Activated CD8-positive, alpha-beta memory T cell treated with anti-CD3 and anti-CD28 coated beads for 48 hours (primary cell): Measurements from ENCODE around the gene ACSS1.
"Not testable (repeated sequence)": the region's sequence is repeated elsewhere in the genome, so short reads cannot be mapped to it uniquely, and the experiment has no call there.

Experiments used
- DNase-seq, 3 experiments: peaks; one replicate each; pipeline ENCODE4 v3.0.0-alpha.2; 2020; ENCODE audit warnings: low read depth in 2 of 3, low spot score in 2 of 3

Gene ACSS1

DNA sequence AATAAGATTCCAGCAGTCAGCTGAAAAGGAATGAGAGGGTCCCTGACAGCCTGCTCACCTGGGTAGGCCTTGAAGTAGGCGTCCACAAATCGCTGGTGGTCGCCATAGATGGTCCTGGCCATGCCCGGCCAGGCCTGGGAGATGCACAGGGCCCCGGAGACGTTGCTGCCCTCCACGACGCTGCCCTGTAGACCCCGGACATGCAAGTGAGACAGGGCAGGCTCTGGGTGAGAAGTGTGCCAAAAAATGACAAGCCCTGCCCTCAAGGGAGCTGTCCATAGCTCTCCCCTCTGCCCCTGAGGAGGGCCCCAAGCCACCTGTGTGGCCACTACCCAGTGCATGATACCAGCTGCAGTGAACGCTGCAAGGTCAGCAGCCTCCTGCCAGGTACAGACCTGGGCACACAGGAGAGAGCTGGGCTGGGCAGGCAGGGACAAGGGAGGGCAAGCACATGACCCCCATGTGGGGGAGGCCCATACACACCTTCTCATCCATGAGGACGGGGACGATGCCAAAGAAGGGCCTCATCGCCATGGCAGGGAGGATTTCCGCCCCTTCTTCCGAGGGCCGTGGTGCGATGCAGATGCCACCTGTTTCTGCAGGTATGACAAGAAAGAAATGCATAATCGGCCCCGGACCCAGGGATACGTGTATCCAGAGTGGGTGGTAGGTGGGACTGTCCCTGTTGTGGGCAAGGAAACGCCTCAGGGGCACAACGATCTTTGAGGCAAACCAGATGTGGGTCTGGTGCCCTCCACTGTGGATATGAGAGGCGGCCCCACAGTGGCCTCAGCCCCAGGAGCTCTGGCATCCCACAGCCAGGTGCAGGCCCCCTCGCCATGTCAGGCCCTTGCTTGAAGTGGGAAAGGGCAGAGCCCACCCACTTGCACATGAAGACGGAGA is 44.2 kb downstream of the ACSS1 start:
- no peak for DNase-seq

DNA sequence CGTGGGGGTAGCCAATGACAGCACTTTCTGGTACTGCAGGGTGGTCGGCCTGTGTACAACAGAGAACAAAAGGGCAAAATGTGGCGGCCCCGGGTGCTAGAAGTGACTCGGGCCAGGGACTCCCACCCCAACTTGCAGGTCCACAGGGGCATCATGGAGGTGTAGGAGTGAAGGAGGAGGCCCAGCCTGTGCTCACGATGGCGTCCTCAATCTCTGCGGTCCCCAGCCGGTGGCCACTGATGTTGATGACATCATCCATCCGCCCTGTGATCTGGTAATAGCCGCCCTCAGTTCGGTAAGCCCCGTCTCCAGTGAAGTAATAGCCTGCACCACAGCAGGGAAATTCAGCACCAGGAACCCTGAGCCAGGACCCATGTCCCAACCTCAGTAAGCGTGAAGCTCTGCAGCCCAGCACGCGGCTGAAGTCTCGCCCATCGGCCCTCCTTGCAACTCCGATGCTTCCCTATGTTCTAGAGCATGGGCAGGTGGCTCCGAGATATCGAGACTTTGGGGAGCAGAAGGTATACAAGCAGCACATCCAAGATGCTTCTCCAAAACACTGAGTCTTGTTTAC is 45.2 kb downstream of the ACSS1 start:
- no peak for DNase-seq

DNA sequence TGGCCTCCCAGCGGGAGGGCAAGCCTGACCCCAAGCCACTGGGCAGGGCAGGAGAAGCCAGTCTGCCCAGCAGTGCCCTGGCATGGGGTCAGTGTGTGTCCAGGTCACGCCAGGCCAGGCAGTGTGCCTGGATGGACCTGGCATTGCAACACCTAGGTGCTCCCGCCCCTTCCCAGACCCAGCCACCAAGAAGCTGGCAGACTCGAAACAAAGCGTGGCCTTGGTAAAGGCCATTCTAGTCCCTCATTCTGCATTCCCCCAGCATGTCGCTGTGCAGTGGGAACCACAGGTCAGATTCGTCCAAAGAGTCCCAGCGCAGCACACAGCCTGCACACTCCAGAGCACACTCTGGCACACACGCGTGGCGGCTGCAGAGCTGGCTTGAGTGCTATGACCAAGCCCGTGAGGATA is 46.1 kb downstream of the ACSS1 start:
- DNase-seq, result no peak

DNA sequence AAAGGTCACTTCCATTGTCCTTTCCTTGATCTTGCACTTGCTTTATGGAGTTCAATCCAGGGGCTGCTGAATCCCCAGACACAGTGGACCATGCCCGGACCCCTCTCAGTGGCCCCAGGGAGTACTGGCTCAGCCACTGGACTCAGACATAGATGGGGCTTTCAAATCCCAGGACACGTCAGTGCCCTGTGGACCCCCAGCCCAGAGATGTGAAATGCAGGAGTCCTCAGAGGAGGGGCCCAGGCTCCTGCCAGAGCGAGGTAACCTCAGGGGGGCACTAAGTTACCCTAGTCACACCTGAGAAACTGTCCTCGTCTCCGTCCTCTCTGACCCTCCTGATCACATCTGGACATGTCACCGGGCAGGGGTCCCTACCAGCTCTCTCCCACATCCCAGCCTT is 46.7 kb downstream of the ACSS1 start:
- DNase-seq, result no peak

DNA sequence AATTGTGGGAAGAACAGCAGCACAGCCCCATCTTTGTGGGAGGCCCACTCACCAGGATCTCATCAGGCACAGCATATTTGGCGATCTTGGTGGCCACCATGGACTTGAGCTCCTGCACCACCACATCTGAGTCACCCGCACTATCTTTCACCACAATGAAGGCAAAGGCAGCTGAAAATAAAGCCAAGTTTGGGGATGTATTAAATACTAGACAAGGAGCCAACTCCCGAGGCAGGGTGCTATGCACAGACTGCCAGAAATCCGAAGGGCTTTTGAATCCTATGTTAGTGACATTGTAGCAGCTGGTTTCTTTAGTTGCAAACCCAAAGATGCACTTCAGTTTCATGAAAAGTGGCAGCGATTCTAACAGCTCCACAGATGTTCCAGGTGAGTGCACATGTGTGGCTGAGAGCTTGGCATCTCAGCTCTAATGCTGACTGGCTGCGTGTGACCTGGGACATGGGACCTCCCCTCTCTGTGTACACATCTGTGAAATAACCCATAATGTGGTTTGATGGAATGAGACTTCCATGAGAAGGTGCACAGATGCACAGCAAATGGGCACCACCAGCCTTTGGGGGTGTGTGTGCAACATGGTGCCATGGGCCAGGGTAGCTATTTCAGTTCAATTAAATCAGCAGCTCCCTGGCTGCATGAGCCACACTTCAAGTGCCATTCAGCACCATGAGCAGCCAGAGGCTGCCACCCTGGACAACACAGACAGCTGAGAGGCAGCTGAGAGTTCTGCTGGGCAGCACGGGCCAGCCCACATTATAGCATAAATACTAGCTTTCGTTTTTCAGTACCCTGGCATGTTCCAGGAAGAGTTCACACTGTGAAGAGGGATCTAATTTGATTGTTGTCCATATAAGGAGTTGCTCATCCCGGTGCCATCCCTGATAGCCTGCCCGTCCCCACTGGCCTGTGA is 48.5 kb downstream of the ACSS1 start:
- no peak for DNase-seq

DNA sequence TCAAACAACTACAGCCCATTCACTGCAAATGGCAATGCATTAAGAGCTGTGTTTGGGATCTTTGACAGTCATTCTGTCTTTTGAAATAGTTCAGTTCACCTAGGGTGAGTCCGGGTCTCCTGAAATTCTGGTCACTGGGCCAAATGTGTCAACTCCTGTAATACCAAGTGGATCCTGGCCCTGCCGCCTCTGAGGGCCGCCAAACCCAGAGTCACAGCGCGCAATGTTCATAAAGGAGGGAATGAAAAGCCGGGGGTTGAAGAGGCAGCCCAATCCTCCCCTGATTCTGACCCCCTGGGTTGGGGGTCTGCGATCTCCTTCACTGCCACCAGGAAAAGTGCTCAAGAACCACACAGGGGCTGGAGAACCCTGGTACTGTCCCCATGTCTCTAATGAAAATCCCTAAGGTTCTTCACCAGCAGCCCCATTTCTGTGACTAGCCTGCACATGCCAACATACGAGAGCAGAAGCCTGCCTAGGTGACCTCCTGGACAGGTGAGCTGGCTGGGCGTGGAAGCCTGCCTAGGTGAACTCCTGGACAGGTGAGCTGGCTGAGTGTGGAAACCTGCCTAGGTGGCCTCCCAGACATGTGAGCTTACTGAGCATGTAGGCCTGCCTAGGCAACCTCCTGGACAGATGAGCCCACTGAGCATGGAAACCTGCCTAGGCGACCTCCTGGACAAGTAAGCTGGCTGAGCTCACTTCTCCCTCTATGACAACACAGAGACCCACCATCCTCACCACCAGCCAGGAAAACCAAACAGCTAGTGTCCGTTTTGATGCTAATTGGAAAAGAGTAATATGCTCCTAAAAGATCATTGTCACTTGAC is 49.3 kb downstream of the ACSS1 start:
- DNase-seq, result no peak

DNA sequence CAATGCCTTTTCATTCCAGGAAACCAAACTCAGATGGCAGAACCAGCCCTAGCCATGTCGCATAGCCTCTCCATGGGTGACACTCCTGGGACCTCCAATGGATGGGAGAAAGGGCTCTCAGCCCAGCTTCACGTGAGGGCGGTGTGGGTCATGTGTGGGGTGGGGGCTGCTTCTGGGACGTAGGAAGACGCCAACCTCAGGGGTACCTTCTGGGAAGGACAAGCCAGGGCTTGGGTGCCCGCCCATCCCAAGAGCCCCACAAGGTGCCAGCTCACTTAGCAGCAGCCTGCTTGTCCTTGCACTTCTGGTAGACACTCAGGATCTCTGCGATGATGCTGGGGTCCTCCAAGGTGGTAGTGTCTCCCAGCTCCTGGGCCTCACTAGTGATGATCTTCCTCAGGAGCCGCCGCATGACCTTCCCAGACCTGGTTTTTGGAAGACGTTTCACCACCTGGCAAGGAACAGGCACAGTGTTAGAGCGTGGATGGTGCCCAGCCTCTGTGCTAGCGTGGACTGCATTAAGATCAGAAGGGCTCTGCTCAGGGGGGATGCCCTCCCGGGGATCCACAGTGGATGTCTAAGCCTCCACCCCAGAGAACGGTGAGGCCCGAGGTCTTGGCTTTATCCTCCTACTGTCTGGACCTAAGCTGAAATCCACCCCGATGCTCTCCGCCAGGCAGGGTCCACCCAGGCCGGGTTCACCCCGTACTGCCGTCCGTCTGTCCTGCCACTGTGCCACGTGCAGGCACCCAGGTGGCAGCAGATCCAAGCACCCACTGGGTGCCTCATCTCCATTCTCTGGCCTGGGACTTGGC is 50.2 kb downstream of the ACSS1 start:
- DNase-seq, result no peak

DNA sequence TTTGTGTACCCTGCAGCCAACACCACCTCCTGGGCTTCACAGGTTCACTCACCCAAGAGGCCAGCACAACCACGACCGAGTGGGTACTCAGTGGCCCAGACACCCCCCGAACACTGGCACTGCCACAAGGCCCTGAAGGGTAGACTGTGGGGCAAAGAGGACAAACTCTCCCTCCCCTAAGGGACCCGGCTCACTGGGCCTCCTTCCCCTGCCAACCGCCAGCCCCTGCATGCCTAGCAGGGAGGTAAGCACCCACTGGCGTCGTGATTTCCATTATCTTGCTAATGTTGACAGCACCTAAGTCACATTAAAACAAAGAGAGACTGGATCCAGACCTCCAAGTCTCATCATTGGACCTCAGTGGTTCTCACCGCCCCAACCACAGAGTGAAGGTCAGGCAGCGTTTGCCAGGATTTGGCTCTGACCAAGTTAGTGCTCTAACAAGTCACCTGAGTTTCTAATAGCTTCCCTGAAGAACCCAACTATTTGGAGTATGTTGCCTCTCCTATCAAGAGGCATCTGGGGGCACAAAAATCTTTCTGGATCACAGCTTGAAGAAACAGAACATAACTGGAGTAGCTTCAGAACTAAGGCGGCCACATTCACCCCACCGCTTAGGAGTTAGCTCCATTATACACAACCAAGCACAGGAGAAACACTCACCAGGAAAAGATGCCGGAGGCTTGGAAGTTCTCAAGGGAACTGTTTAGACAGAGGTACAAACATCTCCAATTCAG is 51.3 kb downstream of the ACSS1 start:
- no peak for DNase-seq

DNA sequence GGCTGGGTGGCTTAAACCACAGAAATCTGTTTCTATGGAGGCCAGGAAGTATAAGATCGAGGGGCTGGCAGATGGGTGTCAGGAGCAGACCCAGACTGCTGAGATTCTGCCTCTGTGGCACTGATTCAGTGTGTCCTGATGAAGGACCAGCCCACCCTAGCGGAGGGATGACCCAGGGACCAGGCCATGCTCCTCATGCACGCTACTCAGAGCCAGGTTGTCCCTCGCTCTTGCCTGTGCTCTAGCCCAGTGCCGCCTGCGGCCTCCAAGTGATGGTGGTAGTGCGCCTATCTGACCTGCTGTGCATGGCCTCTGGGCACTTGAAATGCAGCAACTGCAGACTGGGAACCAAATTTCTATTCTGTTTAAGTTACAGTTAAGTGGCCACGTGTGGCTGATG is 52.3 kb downstream of the ACSS1 start:
- DNase-seq, result no peak

DNA sequence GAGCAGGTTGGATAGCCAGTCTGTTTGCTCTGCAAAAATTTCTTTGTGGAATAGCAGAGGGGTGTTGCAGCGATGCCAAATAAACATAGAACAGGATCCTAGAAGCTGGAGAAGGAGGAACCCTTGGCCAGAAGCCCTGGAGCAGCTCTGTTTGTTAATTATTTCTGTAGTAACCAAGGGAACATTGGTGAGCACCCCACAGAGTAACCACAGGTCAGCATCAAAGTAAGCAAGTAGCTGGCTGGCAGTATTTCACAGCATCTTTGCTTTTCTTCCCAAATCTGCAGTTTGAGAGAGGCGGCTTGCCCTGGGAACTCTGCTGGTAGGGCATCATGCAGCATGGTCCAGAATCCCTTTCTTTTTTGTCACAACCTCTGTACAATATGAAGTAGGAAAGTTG is 52.7 kb downstream of the ACSS1 start:
- DNase-seq, result no peak

DNA sequence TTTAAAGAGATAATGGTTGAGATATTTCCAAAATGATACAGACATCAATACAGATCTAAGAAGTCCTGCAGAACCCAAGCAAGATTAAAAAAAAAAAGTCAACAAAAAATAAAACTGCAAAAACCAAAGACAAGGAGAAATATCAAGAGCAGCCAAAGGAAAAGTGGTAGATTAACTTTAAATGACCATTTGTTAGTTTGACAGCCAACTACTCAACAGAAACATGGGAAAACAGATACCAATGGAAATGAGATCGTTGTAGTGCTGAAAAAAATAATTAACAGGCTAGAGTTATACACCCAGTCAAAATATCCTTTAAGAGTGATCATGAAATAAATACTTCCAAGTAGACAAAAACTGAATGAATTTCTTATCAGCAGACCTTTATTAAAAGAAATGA is 54.9 kb downstream of the ACSS1 start:
- DNase-seq, result no peak

DNA sequence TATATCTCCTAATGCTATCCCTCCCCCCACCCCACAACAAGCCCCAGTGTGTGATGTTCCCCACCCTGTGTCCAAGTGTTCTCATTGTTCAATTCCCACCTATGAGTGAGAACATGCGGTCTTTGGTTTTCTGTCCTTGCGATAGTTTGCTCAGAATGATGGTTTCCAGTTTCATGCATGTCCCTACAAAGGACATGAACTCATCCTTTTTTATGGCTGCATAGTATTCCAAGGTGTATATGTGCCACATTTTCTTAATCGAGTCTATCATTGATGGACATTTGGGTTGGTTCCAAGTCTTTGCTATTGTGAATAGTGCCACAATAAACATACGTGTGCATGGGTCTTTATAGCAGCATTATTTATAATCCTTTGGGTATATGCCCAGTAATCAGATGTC is 56.6 kb downstream of the ACSS1 start:
- DNase-seq, result not testable (repeated sequence)

DNA sequence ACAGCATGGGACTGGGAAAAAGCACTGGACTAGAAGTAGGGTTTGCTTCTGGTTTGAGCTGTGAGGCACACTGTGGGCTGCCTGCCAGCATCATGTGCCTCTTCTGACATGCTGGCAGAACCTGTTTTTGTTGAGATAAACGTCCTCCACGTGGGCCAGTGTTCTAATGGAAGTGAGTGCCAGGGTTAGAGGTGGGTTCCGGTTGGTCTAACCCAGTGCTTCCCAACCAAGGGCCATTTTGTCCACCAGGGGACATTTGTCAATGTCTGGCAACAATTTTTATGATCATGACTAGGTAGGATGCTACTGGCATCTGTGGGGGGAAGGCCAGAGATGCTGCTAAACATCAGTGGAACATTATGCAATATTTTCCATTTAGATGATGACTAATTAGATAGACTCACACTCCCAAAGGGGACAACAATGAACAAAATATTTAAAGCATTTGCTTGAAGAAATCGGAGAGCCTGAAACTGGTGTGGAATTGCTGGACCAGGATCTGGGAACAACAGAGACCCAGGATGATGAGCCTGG is 57.6 kb downstream of the ACSS1 start:
- DNase-seq, result no peak

DNA sequence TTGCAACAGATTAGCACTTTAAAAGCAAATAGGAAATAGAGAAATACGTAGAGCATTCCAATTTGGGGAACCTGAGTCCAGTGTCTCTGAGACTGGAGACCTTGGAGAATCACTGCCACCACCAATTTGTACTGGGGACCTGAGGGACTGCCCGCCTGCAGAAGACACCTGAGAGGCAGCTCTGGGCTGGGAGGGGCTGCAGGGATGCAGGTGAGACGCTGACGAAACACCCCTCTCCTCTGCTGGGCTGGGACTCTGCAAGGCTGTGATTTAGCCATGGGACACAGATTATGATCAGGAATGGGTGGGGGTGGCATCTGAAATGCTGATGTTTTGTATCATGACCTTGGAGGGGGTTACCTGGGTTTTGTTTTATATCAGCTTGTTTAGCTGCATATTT is 58.4 kb downstream of the ACSS1 start:
- no peak for DNase-seq

DNA sequence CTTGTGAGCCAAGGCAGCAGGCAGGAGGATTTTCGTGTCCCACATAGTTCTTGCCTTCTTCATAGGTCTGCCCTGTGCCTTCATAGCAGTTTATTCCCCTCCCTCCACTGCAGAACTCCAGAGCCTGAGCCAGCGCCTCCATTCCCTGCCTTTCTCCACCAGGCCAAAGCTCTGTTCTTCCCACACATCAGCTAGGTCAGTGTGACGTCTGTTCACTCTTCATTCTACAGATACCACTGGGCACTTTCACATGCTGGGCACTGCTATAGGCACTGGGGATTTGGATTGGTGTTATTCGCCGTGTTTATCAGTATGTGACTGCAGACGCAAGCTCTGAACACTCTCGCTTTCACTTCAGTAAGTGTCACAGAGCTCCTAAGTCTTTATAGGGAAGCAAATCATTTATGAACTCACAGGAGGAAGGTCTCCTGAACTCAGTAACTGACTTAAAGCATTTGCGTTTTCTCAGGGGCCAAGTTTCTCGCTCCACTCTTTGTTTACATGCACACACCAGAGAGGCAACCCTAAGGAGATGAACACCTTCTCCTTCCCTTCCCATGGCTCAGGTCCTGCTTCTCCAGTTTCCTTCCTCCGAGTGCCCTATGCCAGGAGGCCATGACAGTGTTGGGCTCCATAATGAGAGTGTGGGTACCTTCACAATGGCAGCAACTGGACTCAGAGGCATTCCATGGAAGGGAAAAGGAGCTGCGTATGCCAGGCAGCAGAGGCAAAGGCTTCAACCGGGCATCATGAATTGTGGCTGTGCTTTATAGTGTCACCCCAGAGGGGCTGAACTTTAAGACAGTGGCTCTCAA is 59.1 kb downstream of the ACSS1 start:
- no peak for DNase-seq

DNA sequence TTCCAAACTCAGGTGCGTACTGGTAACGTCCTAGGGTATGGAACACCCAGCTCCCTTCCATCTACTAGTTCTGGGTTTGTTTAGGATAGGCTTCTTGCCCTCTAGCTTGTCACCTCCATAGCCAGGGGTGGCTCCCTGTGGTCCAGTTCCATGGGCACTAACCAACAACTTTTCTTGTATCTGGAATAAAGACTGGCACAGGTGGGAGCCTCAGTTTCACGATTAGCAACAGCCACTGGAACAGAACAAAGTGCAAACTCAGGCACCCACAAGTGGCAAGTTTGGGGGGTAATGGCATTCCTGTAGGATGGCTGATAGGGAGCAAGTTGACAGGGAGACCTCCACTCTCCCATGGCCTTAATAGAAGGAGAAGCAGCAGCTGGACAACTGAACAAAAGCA is 59.8 kb downstream of the ACSS1 start:
- DNase-seq, result no peak

DNA sequence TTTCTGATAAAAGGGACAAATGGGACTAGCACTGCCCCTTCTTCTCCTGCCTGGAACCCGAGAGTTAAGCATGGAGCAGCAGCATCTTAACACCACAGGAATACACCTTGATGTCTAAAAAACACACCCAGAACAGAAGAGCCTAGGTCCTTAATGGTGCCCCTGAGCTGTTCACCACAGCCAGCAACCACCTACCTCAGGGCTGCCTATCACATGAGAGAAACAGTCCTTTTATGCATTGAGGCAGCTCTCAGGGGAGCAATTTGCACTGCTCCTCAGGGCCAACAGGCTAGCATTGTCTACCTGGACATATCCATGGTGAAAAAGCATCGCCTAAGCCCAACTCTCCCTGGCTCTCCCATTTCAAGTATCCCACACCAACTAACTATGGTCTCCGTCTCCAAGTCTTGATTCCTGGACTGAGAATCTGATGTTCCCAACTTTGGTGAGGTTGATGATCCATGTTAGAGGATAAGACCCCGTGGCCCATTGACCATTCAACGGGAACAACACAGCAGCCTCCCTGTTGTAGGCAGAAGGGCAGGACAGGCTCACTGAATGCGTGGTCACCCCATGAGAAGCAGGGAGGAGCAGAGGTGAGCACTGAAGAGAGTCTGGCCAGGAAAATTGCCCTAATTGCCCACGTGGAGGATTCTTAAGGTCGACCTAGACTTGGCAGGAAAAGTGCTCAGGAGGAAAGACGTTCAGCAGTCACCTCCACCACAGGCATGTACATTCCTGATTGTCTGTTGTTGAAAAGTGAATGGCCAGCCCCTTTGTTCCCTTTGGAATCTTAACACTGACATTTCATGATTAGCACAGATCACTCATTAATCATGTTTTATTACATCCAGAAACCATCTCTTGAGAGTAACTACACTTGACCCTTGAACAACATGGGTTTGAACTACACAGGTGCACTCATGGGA is 61.2 kb downstream of the ACSS1 start:
- DNase-seq, result no peak
